Coronary artery (tissue), 2 donors: ENCODE measurements around the gene MTARC2.
A peak's percentile ranks its signal among the peaks of the same experiment; 100 is the strongest.

Source experiments
- DNase-seq: peaks from one replicate; pipeline ENCODE4 v3.0.0-alpha.2; 2017; ENCODE audit warnings: low spot score
- H3K27ac ChIP-seq, 2 donors: fragments of 200-600 bp; sonication (generic); one replicate each; pipeline ENCODE4 v1.5.1; 2016 to 2019
- H3K4me3 ChIP-seq: fragments of 200-600 bp; sonication (generic); 2 replicates; pipeline ENCODE4 v1.5.1; 2016; ENCODE audit warnings: mild to moderate bottlenecking, moderate library complexity
- CTCF ChIP-seq: fragments of 200-600 bp; sonication (generic); IDR thresholded peaks from one replicate; pipeline ENCODE4 v1.5.1; 2019; ENCODE audit warnings: antibody characterized with exemption

The MTARC2 gene

GRCh38 chr1:220755309-220755708 is 7.2 kb downstream of the MTARC2 start:
- no peak for TF ChIP-seq CTCF

GRCh38 chr1:220757441-220757840 is 9.3 kb downstream of the MTARC2 start:
- no peak for TF ChIP-seq CTCF
- no peak for DNase-seq
- Histone ChIP-seq H3K4me3 (no peak overlapping the region), H3K27ac (no peak overlapping the region)

More at GRCh38 chr1:220755309-220755708, 7.2 kb downstream of the MTARC2 start:
- Histone ChIP-seq H3K4me3 (no peak overlapping the region), H3K27ac (no peak overlapping the region)
- DNase-seq = no peak

- TF ChIP-seq CTCF = no peak
- no peak for DNase-seq
- Histone ChIP-seq H3K4me3 (no peak overlapping the region), H3K27ac (no peak overlapping the region)
These were observed 11.0 kb downstream of the MTARC2 start for GRCh38 chr1:220759147-220759546.

- DNase-seq = no peak
- no peak for TF ChIP-seq CTCF
- Histone ChIP-seq H3K27ac (no peak overlapping the region), H3K4me3 (no peak overlapping the region)
These were observed 13.7 kb downstream of the MTARC2 start for GRCh38 chr1:220761688-220762427.

- Histone ChIP-seq H3K27ac (no peak overlapping the region), H3K4me3 (no peak overlapping the region)
- no peak for DNase-seq
- no peak for TF ChIP-seq CTCF
These were observed 16.6 kb downstream of the MTARC2 start for GRCh38 chr1:220764757-220765156.

GRCh38 chr1:220767312-220768125 is 19.4 kb downstream of the MTARC2 start:
- no peak for DNase-seq
- H3K4me3 ChIP-seq = peak overlapping the region; percentile 40
- peak overlapping the region; percentile 39 to 59 for H3K27ac ChIP-seq
- no peak for TF ChIP-seq CTCF
